HepG2 (cell line): ENCODE results near the gene ICAM3. TPM values are rescaled to one million over a fixed set of nuclear protein-coding genes. Genes with fewer than 3 reads are reported as not detected.

ENCODE experiments used
- ARNT2 ChIP-seq: sonication (generic); formaldehyde crosslinking; IDR thresholded peaks from 2 replicates; pipeline ENCODE4 v1.8.0; 2022; ENCODE audit warnings: mild to moderate bottlenecking, low read depth, missing genetic modification reagents, moderate library complexity
- ATF7-NPFF ChIP-seq: sonication (generic); formaldehyde crosslinking; IDR thresholded peaks from 2 replicates; pipeline ENCODE4 v1.8.1; 2023; ENCODE audit warnings: mild to moderate bottlenecking, low read depth, missing genetic modification reagents, moderate library complexity
- BCL3 ChIP-seq: sonication (generic); formaldehyde crosslinking; IDR thresholded peaks from 2 replicates; pipeline ENCODE4 v1.5.1; 2020; ENCODE audit warnings: mild to moderate bottlenecking, missing genetic modification reagents, moderate library complexity
- DDIT3 ChIP-seq: sonication (generic); formaldehyde crosslinking; IDR thresholded peaks from 2 replicates; pipeline ENCODE4 v1.4.0; 2020; ENCODE audit warnings: mild to moderate bottlenecking, missing genetic modification reagents
- ELF3 ChIP-seq: IDR thresholded peaks from 2 replicates; pipeline ENCODE4 v1.6.1; 2016; ENCODE audit warnings: missing genetic modification reagents, missing compliant biosample characterization
- HNF4G ChIP-seq, 2 experiments: sonication (generic) in 1 of 2; formaldehyde crosslinking in 1 of 2; IDR thresholded peaks; 2 replicates each; pipeline versions ENCODE4 v1.4.0 to v1.6.1; 2011 to 2020; ENCODE audit warnings: borderline replicate concordance in 2 of 2, low read depth in 2 of 2, mild to moderate bottlenecking in 2 of 2, low read length in 1 of 2, missing genetic modification reagents in 1 of 2, moderate library complexity in 1 of 2
- KMT2A ChIP-seq: sonication (generic); formaldehyde crosslinking; IDR thresholded peaks from 2 replicates; pipeline ENCODE4 v1.4.0; 2020; ENCODE audit warnings: missing genetic modification reagents
- NFIB ChIP-seq: sonication (generic); formaldehyde crosslinking; IDR thresholded peaks from 2 replicates; pipeline ENCODE4 v1.9.0; 2021; ENCODE audit warnings: missing genetic modification reagents, mild to moderate bottlenecking, borderline replicate concordance
- RERE ChIP-seq: IDR thresholded peaks from 2 replicates; pipeline ENCODE4 v1.6.1; 2016; ENCODE audit warnings: low read depth, missing genetic modification reagents, missing compliant biosample characterization
- SOX13 ChIP-seq, 3 experiments: fragments of 450-650 bp in 1 of 3; sonication (generic) in 1 of 3; formaldehyde crosslinking in 1 of 3; IDR thresholded peaks in 2 of 3; conservative IDR thresholded peaks in 1 of 3; 2 replicates each; pipeline versions ENCODE4 v1.5.0 to v1.6.1; 2016 to 2020; ENCODE audit warnings: antibody characterized with exemption in 1 of 3, mild to moderate bottlenecking in 1 of 3, missing compliant biosample characterization in 1 of 3, missing genetic modification reagents in 1 of 3, moderate library complexity in 1 of 3
- TFDP2 ChIP-seq: sonication (generic); formaldehyde crosslinking; IDR thresholded peaks from 2 replicates; pipeline ENCODE4 v1.4.0; 2020; ENCODE audit warnings: missing genetic modification reagents
- TSC22D2 ChIP-seq: sonication (generic); formaldehyde crosslinking; IDR thresholded peaks from 2 replicates; pipeline ENCODE4 v1.5.1; 2020; ENCODE audit warnings: missing genetic modification reagents, mild to moderate bottlenecking, borderline replicate concordance
- ZEB1 ChIP-seq: IDR thresholded peaks from 2 replicates; pipeline ENCODE4 v1.6.1; 2012; ENCODE audit warnings: mild to moderate bottlenecking, low read depth, inconsistent platforms; ENCODE audit not compliant: insufficient replicate concordance
- ZNF235 ChIP-seq: sonication (generic); formaldehyde crosslinking; IDR thresholded peaks from 2 replicates; pipeline ENCODE4 v1.8.1; 2023; ENCODE audit warnings: mild to moderate bottlenecking, missing genetic modification reagents, borderline replicate concordance
- polyA plus RNA-seq, 8 experiments: library from polyadenylated mRNA; depleted of rRNA in 3 of 8; stranded (reverse) in 7 of 8; unstranded in 1 of 8; fragments of >200 nt; fragmentation: Illumina TruSeq in 4 of 8; extraction: Trizol in 4 of 8; gene quantifications; 2 replicates each; pipeline versions ENCODE4 v1.2.1 to v1.2.3, GENCODE V29; 2011 to 2016; ENCODE audit warnings: low read depth in 4 of 8, missing spikeins in 1 of 8, mixed read lengths in 1 of 8; ENCODE audit not compliant: insufficient read depth in 1 of 8
- total RNA-seq, 5 experiments: library from RNA; depleted of rRNA; stranded (reverse); fragments of >200 nt; fragmentation: Illumina TruSeq; extraction: Trizol; gene quantifications; 2 replicates each; pipeline ENCODE4 v1.2.3, GENCODE V29; 2016; ENCODE audit warnings: low read depth in 1 of 5
- TF ChIP-seq, protein P1 (sequence below): sonication (generic); formaldehyde crosslinking; IDR thresholded peaks from 2 replicates; pipeline ENCODE4 v1.4.0; 2020; ENCODE audit warnings: low read depth, mild to moderate bottlenecking, missing genetic modification reagents
- TF ChIP-seq, protein P2 (sequence below): fragments of 450-650 bp; IDR thresholded peaks from 2 replicates; pipeline ENCODE4 v1.6.1; 2017

ICAM3 gene
- total and polyA plus RNA-seq, 2 of the 13 experiments (the other 11 are each of a cell fraction or from before 2014, with no cell fraction given) = 14.1 to 21.0 TPM

GRCh38 chr19:10332965-10333757 lies 6.3 kb downstream of the ICAM3 start, which contains the start of gene RAVER1 (continued):
- no peak for TF ChIP-seq RERE (CRISPR knock-in tag)
- no peak for TF ChIP-seq KMT2A (CRISPR knock-in tag)
- TF ChIP-seq BCL3 = peak; percentile 56; the same call in 1 of the 2 replicates
- TF ChIP-seq, protein P1, sequence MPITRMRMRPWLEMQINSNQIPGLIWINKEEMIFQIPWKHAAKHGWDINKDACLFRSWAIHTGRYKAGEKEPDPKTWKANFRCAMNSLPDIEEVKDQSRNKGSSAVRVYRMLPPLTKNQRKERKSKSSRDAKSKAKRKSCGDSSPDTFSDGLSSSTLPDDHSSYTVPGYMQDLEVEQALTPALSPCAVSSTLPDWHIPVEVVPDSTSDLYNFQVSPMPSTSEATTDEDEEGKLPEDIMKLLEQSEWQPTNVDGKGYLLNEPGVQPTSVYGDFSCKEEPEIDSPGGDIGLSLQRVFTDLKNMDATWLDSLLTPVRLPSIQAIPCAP (CRISPR knock-in tag) = no peak
- no peak for TF ChIP-seq DDIT3 (CRISPR knock-in tag)
- peak; percentile 41; the same call in 1 of the 2 replicates for TF ChIP-seq ELF3 (CRISPR knock-in tag)
- no peak for TF ChIP-seq ZEB1
- peak; percentile 74 for TF ChIP-seq ARNT2 (CRISPR knock-in tag)
- TF ChIP-seq TFDP2 (CRISPR knock-in tag) = 0 out of 2 replicates have a peak, but pooled peaks have one; percentile 63
- no peak for TF ChIP-seq TSC22D2 (CRISPR knock-in tag)
- TF ChIP-seq ZNF235 (CRISPR knock-in tag) = 0 out of 2 replicates have a peak, but pooled peaks have one; percentile 35
- TF ChIP-seq SOX13 (IDR thresholded peaks at IDR 0.05) = no peak
- no peak for TF ChIP-seq SOX13 (CRISPR knock-in tag; conservative IDR thresholded peaks at IDR 0.05 in 1 of 2, IDR thresholded peaks at IDR 0.05 in 1 of 2)
- TF ChIP-seq, protein P2, sequence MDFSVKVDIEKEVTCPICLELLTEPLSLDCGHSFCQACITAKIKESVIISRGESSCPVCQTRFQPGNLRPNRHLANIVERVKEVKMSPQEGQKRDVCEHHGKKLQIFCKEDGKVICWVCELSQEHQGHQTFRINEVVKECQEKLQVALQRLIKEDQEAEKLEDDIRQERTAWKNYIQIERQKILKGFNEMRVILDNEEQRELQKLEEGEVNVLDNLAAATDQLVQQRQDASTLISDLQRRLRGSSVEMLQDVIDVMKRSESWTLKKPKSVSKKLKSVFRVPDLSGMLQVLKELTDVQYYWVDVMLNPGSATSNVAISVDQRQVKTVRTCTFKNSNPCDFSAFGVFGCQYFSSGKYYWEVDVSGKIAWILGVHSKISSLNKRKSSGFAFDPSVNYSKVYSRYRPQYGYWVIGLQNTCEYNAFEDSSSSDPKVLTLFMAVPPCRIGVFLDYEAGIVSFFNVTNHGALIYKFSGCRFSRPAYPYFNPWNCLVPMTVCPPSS = no peak
- no peak for TF ChIP-seq HNF4G (IDR thresholded peaks at IDR 0.05; ENCODE audit: borderline replicate concordance, low read depth, low read length)
- TF ChIP-seq HNF4G (CRISPR knock-in tag; IDR thresholded peaks at IDR 0.05; ENCODE audit: borderline replicate concordance, low read depth) = no peak
- no peak for TF ChIP-seq NFIB (CRISPR knock-in tag)
- peak; percentile 76 for TF ChIP-seq ATF7-NPFF (CRISPR knock-in tag)
